AG04450 (cell line): ENCODE data around the gene ESYT2. TPM values are rescaled to one million over a fixed set of nuclear protein-coding genes. Genes with fewer than 3 reads are reported as not detected.

Experiments
- CTCF ChIA-PET: fragments of 300-600, 350-600 bp; formaldehyde crosslinking; extraction: SDS; loops from one replicate; lab custom pipeline; 2022; ENCODE audit warnings: antibody characterized with exemption, inconsistent platforms; lab: Charles Lee
- POLR2A ChIA-PET: fragments of 350-600 bp; formaldehyde crosslinking; extraction: SDS; loops from one replicate; lab custom pipeline; 2021; ENCODE audit warnings: antibody characterized with exemption, inconsistent platforms; lab: Yijun Ruan, JAX
- DNase-seq: peaks from one replicate; pipeline ENCODE4 v3.0.0-alpha.2; 2011; ENCODE audit warnings: low read depth, low spot score
- H3K27ac ChIP-seq: one replicate; pipeline ENCODE4 v1.5.1; 2012; ENCODE audit warnings: low read depth, low read length, control low read depth
- H3K27me3 ChIP-seq: one replicate; pipeline ENCODE4 v1.6.0; 2012; ENCODE audit warnings: low read length; ENCODE audit not compliant: control insufficient read depth, insufficient read depth
- H3K4me3 ChIP-seq: 2 replicates; pipeline ENCODE4 v1.5.1; 2011; ENCODE audit warnings: mild to moderate bottlenecking, low read depth, low read length, control low read depth
- H3K9me3 ChIP-seq: 2 replicates; pipeline ENCODE4 v1.5.1; 2012; ENCODE audit warnings: low read length; ENCODE audit not compliant: control insufficient read depth, insufficient read depth
- polyA plus RNA-seq: library from polyadenylated mRNA; depleted of rRNA; stranded (reverse); fragments of >200 nt; gene quantifications from 2 replicates; pipeline ENCODE4 v1.2.3, GENCODE V29; 2011
- TF ChIP-seq, protein P1 (sequence below): IDR thresholded peaks from 2 replicates; pipeline ENCODE4 v1.5.1; 2011; ENCODE audit warnings: low read depth, low read length, control low read depth, inconsistent platforms

ESYT2 gene
- polyA plus RNA-seq, 1 experiment: 54.3 TPM

DNA sequence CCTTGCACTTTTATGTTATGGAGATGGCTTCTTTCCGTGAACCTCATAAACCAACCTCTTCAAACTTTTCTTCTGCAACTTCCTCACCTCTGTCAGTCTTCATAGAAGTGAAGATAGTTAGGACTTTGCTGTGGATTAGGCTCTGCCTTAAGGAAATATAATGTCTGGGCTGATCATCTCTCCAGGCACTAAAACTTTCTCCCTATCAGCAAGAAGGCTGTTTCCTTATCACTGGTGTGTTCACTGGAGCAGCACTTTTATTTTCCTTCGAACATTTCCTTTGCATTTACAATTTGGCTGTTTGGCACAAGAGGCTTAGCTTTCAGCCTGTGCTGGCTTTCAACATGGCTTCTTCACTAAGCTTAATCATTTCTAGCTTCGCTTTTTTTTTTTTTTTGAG, 52.8 kb downstream of the ESYT2 start:
- H3K9me3 ChIP-seq: no peaks in the 10 kb centered on the region
- H3K27me3 ChIP-seq: no peaks in the 10 kb centered on the region
- ChIA-PET CTCF (interaction anchor here (0.7 to 1.3 kb wide), 3 partner anchors 9 to 17 kb away, joined by 3 to 4 read pairs (median 3); no protein-coding TSS in a partner anchor), POLR2A (no interaction called here)
- DNase-seq: no peak
- no peak overlapping the region for H3K27ac ChIP-seq
- TF ChIP-seq, protein P1, sequence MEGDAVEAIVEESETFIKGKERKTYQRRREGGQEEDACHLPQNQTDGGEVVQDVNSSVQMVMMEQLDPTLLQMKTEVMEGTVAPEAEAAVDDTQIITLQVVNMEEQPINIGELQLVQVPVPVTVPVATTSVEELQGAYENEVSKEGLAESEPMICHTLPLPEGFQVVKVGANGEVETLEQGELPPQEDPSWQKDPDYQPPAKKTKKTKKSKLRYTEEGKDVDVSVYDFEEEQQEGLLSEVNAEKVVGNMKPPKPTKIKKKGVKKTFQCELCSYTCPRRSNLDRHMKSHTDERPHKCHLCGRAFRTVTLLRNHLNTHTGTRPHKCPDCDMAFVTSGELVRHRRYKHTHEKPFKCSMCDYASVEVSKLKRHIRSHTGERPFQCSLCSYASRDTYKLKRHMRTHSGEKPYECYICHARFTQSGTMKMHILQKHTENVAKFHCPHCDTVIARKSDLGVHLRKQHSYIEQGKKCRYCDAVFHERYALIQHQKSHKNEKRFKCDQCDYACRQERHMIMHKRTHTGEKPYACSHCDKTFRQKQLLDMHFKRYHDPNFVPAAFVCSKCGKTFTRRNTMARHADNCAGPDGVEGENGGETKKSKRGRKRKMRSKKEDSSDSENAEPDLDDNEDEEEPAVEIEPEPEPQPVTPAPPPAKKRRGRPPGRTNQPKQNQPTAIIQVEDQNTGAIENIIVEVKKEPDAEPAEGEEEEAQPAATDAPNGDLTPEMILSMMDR: no peak
- H3K4me3 ChIP-seq: no peak overlapping the region

DNA sequence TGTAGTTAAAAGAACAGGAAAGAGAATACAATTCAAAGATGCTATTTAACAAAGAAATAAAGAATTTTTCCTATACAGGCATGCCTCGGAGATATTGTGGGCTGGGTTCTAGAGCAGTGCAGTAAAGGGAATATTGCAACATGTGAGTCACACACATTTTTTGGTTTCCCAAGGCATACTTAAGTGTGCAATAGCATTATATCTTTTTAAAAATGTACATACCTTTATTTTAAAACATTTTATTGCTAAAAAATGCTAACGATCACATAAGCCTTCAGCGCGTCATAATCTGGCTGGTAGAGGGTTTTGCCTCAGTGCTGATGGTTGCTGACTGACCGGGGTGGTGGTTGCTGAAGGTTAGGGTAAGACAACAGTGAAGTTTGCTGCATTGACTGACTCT, 54.4 kb downstream of the ESYT2 start:
- Histone ChIP-seq H3K27me3 (no peaks in the 10 kb centered on the region), H3K27ac (no peak overlapping the region), H3K4me3 (no peak overlapping the region), H3K9me3 (no peaks in the 10 kb centered on the region)
- CTCF ChIA-PET: no interaction called here
- POLR2A ChIA-PET: no interaction called here
- DNase-seq: no peak
- TF ChIP-seq, protein P1: no peak

DNA sequence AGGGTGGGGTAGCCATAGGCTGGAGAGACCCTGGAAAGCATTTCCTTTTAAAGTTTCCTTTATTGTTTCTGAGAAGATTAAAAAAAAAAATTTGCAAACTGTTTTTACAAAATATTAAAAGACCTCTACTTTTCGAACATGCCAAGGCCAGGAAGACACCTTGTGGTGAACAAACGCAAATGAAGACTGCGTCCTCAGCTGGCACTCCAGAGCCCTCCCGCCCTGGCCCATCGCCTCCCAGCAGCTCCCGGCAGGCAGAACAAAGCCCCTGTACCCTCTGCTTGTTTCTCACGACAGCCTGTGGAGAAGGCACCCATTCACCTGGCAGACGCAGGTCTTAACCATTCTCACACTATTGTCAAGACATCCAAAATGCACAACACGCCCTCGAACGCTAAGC, 56.4 kb downstream of the ESYT2 start:
- no peak overlapping the region for H3K27ac ChIP-seq
- POLR2A ChIA-PET: no interaction called here

DNA sequence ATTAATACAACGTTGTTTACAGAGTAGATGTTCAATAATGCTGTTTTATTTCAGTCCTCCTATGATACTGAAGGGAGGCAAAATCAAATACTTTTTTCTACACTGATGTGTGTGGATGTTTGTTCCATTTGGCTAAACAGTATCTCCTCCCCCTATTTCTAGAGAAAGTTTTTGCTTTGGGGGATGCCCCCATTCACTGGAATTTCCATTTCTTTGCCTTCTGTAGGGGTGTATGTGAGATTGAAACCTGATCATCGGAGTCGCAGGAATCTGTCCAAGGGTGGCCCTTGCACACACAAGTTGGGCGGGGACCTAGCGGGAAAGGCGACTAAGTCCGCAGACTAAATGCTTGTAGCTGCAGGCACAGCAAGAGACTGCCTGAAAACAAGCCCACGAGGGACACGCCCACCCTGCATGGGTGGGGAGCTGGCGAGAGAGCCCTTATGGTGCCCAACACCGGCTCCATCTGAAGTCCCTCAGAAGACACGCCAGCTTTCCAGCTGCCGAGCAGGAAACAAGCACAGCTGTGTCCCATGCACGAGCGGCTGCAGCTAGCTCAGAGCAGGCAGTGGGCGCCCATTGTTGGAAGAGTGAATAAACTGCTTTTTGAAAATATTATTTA, 58.0 kb downstream of the ESYT2 start:
- Histone ChIP-seq H3K4me3 (no peak overlapping the region), H3K27me3 (no peaks in the 10 kb centered on the region), H3K27ac (no peak overlapping the region), H3K9me3 (no peaks in the 10 kb centered on the region)
- TF ChIP-seq, protein P1: no peak
- POLR2A ChIA-PET: no interaction called here
- DNase-seq: no peak
- CTCF ChIA-PET: no interaction called here

More for the DNA sequence above, 56.4 kb downstream of the ESYT2 start:
- CTCF ChIA-PET: no interaction called here
- H3K4me3 ChIP-seq: no peak overlapping the region
- H3K27me3 ChIP-seq: no peaks in the 10 kb centered on the region
- TF ChIP-seq, protein P1: no peak
- DNase-seq: no peak
- no peaks in the 10 kb centered on the region for H3K9me3 ChIP-seq

DNA sequence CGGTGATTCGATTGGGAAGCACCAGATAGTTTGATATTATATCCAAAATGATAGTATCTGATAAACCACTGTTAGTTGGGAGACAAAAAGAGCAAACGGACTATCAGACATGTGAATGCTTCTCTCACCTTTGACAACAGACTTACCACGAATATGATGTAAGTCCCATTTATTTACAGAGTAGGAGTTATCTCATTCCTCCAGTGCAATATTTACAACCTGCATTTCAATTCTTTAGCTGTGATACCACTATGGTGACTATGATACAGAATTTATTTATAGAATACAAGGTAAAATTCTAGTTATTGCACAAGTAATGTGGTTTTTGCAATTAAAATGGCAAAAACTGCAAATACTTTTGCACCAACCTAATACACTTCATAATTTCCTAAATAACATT, 61.6 kb downstream of the ESYT2 start:
- POLR2A ChIA-PET: no interaction called here
- Histone ChIP-seq H3K27me3 (no peaks in the 10 kb centered on the region), H3K9me3 (no peaks in the 10 kb centered on the region), H3K4me3 (no peak overlapping the region), H3K27ac (no peak overlapping the region)
- no peak for DNase-seq
- TF ChIP-seq, protein P1: no peak
- CTCF ChIA-PET: interaction anchor here (1.1 kb wide), 1 partner anchor 8 kb away, joined by 3 read pairs; no protein-coding TSS in a partner anchor
